ENCODE measurements around the gene SEMA6B. TPM values are rescaled to one million over a fixed set of nuclear protein-coding genes. Genes with fewer than 3 reads are reported as not detected.
"Not testable (repeated sequence)": the region's sequence is repeated elsewhere in the genome, so short reads cannot be mapped to it uniquely, and the experiment has no call there.

SEMA6B gene
- total RNA-seq, 1 donor from 2014 or later, result 1.8 TPM

DNA sequence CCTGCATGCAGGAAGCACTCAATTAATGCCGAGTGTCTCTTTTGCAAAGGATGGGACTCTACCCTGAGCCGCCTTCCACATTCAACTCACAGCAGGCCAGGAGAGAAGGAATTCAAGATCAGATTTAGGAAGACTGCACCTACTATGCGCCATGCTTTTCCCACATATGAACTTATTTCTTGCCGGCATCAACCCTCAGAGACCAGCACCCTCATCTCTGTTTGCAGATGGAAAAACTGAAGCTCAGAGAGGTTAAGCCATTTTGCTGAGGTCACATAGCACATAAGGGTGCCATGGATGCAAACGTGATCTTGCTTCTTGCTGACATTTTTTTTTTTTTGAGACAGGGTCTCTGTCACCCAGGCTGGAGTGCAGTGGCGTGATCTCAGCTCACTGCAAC, 14.2 kb upstream of the SEMA6B start:
- ATAC-seq (no peak), DNase-seq (ENCODE audit: low spot score) (no peak)

DNA sequence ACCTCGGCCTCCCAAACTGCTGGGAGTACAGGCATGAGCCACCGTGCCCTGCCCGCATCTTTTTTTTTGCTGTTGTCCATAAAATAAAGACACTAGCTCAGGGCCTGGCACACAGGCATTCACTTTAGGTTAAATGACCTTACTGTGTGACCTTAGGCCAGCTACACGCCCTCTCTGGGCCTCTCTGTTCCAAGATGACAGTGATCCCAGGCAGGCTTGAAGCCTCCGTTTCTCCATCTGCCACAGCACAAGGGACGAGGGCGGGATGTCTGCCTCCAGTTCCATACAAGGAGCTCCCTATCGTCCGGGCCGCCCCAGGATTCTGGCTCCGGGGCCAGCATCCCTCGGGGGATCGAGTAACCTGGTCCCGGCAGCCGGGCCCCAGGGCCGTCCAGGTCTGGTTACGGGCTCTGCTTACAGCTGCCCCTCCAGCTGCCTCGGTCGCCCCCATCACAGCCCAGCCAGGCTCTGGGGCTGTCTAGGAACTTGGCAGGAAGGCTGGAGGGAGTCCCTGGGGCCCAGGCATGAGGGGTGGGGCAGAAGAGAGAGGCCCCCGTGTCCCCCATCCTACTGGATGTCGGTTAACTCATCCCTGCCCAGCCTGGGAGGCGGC, 11.9 kb upstream of the SEMA6B start:
- DNase-seq (ENCODE audit: low spot score), result no peak
- ATAC-seq, result no peak

DNA sequence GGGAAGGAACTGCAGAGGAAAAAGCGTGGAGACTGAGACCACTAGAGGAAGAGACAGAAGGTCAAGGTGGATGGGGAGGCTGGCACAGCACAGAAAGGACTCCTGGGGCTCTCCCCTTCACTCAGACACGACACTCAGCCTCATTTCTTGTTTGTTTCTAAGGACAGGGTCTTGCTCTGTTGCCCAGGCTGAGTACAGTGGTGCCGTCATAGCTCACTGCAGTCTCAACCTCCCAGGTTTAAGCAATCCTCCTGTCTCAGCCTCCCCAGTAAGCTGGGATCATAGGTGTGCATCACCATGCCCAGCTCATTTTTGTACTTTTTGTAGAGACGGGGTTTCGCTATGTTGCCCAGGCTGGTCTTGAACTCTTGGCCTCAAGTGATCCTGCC, 11.4 kb upstream of the SEMA6B start:
- no peak for ATAC-seq
- DNase-seq (ENCODE audit: low spot score), result no peak

DNA sequence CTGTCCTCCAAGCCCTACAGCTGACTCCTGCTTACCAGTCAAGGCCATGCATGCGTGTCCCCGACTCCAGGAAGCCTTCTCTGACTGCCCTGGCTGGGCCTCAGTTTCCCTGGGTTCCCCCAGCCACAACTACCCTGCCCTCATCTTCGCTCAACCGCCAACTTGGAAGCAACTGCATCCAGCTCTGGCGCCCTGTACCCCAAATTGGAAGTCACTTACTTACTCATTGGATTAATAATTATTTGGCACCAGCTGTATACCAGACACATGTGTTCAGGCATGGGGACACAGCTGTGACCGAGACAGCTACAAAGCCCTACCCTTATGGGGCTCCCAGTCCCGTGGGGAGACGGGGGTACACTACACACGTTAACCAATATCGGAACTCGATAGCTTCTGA, 10.9 kb upstream of the SEMA6B start:
- no peak for ATAC-seq
- DNase-seq (ENCODE audit: low spot score), result no peak

DNA sequence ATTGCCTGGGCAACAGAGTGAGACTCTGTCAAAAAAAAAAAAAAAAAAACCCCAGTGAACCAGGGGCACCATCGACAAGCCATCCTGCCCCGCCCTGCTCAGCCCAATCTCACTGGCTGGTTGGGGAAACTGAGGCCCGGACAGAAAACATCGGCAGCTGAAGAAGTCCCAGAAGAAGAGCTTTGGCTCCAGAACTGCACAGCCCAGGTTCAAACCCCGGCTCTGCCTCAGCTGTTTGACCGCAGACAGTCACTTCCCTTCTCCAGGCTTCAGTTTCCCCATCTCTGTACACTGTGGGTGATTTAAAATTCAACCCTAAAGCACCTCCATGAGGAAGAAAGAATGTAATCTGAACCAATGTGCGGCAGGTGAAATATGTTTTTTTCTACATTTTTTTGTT, 9.4 kb upstream of the SEMA6B start:
- DNase-seq (ENCODE audit: low spot score) (no peak), ATAC-seq (no peak)

DNA sequence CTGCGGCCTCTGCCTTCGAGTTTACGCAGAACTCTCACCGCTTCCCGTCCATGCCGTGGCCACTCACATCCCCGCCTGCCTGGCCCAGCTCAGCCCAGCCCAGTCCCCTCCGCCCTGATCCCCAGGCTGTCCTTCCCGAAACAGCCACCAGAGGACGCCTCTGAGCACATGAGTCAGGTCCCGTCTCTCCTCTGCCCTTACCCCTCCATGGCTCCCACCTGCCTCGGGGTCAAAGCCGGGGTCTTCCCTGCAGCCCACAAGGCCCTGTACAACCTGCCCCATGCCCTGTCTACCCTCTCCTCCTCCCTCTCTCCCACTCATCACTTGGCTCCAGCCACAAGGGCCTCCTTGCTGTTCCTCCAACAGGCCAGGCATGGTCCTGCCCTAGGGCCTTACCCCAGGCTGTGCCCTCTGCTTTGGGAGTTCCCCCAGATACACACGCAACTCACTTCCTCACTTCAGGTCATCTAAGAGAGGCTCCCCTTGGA, 8.1 kb upstream of the SEMA6B start:
- no peak for DNase-seq (ENCODE audit: low spot score)

DNA sequence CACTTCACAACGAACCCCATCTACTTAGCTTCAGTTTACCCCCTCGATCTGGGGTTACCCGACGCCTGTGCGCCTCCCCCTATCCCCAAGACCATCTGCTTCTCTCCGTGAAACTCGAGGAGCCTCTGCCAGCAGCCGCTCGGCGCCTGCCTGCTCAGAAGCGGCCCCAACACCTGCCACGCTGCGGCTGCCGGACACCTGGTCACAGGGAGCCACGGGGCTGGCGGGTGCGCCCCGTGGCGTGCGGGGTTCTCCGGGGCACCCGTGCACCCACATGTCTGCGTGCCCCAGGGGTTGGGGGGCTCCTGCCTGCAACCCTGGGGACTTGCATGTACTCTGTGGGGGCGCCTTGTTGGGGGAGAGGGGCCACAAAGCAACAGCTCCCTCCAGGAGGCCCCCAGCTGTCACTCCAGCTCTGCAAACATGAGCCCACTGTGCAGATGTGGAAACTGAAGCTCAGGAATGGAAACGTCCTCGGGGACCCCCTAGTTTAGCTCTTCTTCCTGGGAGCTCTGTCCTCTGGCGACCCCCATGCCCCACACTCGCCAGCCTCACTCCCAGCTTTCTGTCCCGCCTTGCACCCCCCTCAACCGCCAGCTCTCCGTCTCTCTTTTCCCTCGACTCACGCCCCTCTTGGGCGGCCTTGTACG, 7.0 kb upstream of the SEMA6B start:
- DNase-seq (ENCODE audit: low spot score) (no peak), ATAC-seq (no peak)

More for the DNA sequence above, 8.1 kb upstream of the SEMA6B start:
- peak; percentile 83 for ATAC-seq

DNA sequence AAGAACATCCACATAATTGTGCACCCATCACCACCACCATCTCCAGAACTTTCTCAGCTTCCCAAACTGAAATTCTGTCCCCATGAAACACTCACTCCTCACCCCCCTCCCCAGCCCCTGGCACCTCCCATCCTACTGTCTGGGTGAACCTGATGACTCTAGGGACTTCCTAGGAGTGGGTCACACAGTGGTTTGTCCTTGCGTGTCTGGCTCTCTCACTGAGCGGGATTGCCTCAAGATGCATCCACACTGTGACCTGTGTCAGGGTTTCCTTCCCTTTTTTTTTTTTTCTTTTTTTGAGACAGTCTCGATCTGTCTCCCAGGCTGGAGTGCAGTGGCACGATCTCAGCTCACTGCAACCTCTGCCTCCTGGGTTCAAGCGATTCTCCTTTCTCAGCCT, 4.1 kb upstream of the SEMA6B start:
- DNase-seq (ENCODE audit: low spot score), result not testable (repeated sequence)

DNA sequence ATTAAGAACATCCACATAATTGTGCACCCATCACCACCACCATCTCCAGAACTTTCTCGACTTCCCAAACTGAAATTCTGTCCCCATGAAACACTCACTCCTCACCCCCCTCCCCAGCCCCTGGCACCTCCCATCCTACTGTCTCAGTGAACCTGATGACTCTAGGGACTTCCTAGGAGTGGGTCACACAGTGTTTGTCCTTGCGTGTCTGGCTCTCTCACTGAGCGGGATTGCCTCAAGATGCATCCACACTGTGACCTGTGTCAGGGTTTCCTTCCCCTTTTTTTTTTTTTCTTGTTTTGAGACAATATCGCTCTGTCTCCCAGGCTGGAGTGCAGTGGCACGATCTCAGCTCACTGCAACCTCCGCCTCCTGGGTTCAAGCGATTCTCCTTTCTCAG, 2.6 kb upstream of the SEMA6B start:
- not testable (repeated sequence) for DNase-seq (ENCODE audit: low spot score)
- peak; percentile 25 for ATAC-seq

More for the DNA sequence above, 4.1 kb upstream of the SEMA6B start:
- ATAC-seq, result not testable (repeated sequence)

DNA sequence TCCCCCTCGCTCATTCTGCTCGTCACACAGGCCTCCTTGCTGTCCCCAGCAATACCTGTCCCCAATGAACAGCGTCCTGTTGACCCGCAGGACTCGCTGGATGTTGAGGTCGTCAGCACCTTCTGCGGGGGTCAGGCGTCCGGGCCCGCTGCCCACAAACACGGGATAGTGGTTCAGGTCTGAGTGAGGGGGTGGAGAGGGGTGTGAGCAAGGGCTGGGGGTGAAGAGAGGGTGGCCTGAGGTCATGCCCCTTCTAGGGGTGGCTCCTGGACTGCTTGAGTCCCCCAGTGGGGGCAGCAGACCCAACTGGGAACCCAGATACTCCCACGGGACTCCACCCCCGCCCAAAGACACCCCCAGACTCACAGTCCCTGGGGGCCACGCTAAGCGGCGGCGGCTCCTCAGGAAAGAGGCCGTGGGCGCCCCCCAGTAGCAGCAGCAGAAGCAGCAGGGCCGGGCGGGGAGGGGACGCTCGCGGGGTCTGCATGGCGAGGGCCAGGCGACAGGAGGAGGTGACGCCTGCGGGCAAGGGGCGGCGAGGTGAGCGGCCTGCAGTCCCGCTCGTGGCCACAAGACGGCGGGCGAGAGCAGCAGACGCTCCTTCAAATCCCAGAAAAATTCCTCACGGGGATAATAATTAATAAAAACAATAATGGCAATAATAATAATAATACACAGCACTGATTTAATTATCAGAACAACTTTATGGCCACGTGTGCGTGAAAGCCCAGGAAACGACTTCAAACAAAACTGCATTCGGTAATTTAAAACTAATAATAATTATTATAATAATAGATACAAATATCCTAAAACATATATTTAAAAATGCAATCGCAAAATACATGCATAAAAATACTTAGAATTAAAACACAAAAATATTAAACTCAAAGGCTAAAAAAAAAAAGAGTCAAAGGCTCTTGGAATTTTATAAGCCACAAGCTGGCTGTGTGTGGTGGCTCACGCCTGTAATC, 1.2 kb downstream of the SEMA6B start:
- ATAC-seq, result peak; percentile 71
- no peak for DNase-seq (ENCODE audit: low spot score)

DNA sequence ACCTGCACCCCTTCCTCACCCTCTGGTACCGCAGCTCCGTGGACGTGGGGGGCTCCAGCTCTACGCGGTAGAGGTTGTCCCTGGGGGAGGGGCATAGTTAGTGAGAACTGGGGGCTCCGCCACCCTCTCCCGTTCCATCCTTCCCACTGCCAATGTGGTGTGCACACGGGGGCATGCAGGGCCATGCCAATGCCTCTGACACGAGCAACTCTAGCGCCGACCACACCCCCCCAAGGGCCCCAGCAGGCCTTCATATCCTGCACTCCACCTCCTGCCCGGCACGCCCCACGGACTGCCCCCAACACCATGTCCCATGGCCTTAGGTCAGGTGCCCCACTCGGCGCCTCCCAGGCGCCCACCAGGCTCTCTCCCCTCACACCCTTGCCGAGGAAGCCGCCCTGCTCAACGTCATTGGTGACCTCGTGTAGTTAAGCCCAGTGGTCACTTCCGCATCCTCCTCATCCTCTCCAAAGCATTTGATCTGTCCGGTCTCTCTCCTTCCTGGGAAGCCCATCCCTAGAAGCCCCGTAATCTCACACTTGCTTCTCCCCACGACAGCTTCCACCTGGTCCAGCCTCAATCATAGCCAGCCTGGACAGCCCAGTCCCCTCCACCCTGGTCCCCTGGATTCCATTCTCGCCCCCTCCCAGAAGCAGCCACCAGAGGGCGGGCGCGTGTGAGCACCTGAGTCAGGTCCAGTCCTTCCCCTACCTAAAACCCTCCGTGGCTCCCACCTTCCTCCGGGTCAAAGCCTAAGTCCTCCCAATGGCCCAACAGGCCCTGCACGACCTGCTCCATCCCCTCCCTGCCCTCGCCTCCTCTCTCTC, 2.1 kb downstream of the SEMA6B start:
- DNase-seq (ENCODE audit: low spot score) (no peak), ATAC-seq (peak; percentile 36)

DNA sequence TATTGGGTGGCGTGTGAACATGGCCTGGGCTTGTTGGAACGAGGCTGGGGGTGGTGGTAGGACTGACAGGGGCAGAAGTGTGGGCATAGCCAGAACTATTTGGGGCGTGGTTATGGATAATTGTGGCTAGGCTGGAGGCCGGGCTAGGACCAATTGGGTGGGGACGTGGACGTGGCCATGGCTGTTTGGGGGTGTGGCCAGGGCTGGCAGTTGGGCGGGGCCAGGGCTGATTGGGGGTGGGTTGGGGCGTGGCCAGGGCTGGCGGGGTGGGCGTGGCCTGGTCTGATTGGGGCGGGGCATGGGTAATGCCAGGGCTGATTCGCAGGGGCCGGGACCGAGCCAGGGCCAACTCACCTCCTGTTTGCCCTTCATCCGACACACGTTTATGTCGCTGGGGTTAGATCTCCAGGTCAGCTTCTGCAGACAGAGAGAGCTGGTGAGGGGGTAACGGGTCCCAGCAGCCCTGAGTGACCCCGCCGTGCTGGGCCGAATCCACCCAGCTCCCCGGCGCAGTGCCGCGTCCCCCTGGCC, 2.8 kb downstream of the SEMA6B start:
- DNase-seq (ENCODE audit: low spot score) (no peak), ATAC-seq (peak; percentile 64)

DNA sequence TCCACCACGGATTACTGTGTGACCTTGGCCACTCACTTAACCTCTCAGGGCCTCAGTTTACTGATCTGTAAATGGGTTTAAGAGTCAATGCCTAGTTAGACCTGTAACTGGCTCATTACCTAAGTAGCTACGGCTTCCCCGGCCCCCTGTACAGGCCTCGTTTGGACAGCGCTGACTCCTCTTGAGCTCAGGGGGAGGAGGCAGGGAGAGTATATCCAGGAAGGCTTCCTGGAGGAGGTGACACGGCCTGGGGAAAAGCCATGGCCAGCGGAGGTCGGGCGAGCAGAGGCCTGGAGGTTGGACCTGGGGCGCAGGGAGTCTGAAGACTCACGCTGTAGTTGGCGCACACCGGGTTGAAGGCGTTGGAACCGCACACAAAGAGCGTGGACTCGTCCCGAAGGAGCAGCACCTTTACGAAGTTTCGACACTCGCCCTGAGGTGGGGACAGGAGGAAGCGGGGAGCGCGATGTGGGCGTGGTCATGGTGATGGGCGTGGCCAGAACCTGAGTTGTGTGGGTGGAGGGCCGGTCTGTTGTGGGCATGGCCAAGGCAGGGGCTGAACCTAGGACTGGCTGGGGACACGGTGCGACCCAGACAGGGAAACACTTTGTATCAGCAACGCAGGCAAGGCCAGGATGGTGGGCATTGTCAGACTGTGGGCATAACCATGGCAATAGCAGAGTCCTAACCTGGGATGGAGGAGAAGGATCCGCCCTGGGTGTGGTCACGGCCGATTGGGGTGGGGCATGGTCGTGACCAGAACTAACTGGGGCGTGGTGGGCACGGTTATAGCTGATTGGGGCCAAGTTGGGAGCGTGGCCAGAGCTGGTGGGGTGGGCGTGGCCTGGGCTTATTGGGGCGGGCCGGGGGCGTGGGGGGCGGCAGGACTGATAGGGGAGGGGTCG, 3.6 kb downstream of the SEMA6B start:
- DNase-seq (ENCODE audit: low spot score), result no peak
- no peak for ATAC-seq

DNA sequence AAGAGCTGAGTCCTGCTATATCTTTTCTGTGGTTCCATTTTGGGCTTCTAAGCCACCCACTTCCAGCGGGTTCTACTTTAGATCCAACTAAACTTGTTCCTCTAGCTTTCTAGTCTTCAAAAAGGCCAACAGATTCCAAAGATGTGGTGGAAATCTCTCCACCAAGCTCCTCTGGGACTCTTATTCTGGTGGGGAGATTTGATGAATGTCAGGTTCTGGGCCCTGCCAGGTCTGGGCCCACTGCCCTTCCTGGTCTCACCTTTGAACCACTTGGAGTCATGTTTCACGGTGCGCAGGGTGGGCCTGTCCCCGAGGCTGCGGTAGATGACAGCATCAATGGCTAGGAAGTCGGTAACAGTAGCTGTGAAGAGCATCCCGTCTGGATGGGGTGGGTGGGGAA, 4.8 kb downstream of the SEMA6B start:
- no peak for ATAC-seq

DNA sequence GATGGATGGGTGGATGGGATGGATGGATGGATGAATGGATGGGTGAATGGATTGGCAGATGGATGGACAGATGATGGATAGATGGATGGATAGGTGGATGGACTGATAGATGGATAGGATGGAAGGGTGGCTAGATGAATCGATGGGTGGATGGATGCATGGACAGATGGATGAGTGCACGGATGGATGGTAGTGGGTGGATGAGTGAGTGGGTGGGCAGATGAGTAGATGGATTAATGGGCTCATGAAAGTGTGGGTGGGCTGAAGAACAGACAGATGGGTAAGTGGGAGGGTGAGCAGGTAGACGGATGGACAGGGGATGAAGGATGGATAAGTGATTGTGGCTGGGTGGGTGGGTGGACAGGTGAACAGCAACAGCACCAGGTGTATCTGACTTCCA, 5.7 kb downstream of the SEMA6B start:
- no peak for DNase-seq (ENCODE audit: low spot score)
- no peak for ATAC-seq

More for the DNA sequence above, 4.8 kb downstream of the SEMA6B start:
- DNase-seq (ENCODE audit: low spot score), result no peak

DNA sequence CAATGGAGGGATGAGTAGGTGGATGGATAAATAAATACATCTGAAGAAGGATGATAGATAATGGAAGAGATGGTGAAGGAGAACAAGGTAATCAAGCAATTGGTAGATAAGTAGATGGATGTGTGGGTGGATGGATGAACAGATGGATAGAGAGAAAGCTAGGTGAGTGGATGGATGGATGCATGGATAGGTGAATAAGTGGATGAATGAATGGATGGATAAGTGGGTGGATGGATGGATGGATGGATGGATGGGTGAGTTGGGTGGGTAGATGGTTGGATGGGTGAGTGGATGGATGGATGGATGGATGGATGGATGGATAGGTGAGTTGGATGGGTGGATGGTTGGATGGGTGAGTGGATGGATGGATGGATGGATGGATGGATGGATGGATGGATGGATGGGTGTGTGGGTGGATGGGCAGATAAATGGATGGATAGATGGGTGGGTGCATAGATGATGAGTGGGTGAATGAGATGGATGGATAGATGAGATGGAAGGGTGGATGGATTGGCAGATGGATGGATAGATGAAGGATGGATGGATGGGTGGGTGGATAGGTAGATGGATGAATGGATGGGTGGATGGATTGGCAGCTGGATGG, 6.3 kb downstream of the SEMA6B start:
- DNase-seq (ENCODE audit: low spot score), result no peak
- no peak for ATAC-seq

DNA sequence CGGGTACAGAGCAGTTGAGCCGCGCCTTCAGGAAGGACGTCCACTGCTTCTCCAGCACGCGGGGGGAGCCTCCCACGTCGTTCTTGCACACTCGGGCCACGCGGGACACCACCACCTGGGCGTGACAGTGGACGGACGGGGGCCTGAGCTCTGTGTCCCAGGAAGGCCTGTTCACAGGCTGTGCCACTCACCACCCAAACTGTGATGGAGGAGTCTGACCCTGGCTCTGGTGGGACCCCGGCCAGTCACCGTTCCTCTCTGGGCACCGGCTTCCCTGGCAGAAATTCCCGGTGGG, 7.0 kb downstream of the SEMA6B start:
- ATAC-seq (no peak), DNase-seq (ENCODE audit: low spot score) (no peak)

DNA sequence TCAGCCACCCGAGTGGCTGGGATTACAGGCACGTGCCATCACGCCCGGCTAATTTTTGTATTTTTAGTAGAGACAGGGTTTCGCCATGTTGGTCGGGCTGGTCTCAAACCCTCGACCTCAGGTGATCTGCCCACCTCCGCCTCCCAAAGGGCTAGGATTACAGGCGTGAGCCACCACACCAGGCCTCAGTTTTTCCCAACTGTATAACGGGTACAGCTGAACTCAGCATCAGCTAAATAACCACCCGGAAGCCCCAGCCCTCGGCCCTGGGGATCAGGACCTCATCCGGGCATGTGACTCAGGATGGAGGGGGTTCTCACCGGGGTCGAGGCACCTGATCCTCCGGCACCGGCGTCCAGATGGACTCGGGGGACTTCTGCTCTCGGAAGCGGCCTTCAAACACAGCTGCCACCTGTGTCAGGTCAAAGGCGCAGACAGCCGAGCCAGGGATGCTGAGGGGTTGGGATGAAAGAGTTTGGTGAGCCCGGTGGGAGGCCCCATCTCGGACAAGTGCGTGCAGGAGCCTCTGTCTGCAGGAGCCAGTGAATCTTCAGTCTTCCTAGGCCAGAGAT, 8.9 kb downstream of the SEMA6B start:
- DNase-seq (ENCODE audit: low spot score), result no peak
- no peak for ATAC-seq

DNA sequence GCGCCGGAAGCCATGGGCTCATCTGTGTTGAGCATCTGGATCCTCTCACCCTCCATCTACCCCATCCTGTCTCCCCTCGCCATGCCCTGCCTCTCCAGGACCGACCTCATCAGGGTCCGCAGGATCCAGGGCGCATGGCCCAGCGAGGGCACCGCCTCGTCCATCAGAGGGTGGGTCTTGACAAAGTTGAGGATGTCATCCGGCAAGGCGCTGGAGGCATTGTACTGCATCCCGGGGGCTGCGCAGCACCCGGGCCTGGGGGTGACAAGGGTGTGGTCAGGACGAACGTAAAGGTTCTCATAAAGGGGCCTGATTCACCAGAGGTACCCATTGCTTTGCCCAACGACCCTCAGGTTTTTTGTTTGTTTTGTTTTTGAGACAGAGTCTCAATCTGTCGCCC, 9.5 kb downstream of the SEMA6B start:
- no peak for DNase-seq (ENCODE audit: low spot score)
- ATAC-seq, result no peak

Data from left lobe of liver (tissue), 2 donors.